HCT116 (cell line): ENCODE measurements around the gene INPPL1.

Experiments
- CTCF ChIP-seq, 3 experiments: fragments of 200-600 bp in 1 of 3; sonication (generic) in 1 of 3; IDR thresholded peaks in 2 of 3; conservative IDR thresholded peaks in 1 of 3; 2 replicates each; pipeline ENCODE4 v1.5.1; 2012 to 2017; ENCODE audit warnings: low read depth in 2 of 3, low read length in 2 of 3, antibody characterized with exemption in 1 of 3, borderline replicate concordance in 1 of 3, control low read depth in 1 of 3, mild to moderate bottlenecking in 1 of 3, mixed read lengths in 1 of 3, mixed run types in 1 of 3, moderate library complexity in 1 of 3; ENCODE audit not compliant: insufficient read depth in 1 of 3
- JUND ChIP-seq: IDR thresholded peaks from 2 replicates; pipeline ENCODE4 v1.6.1; 2012
- SP1 ChIP-seq: IDR thresholded peaks from 2 replicates; pipeline ENCODE4 v1.6.1; 2012; ENCODE audit warnings: low read depth
- TF ChIP-seq, protein P1 (sequence below): IDR thresholded peaks from 2 replicates; pipeline ENCODE4 v1.6.1; 2011; ENCODE audit warnings: mild to moderate bottlenecking, low read length, moderate library complexity; ENCODE audit not compliant: insufficient replicate concordance; ENCODE audit errors: extremely low read depth

- no peak for TF ChIP-seq JUND
- TF ChIP-seq CTCF (IDR thresholded peaks at IDR 0.05 in 2 of 3, conservative IDR thresholded peaks at IDR 0.05 in 1 of 3; ENCODE audit: borderline replicate concordance in 1 of 3, insufficient read depth in 1 of 3, low read depth in 2 of 3, low read length in 2 of 3): no peak
- TF ChIP-seq, protein P1, sequence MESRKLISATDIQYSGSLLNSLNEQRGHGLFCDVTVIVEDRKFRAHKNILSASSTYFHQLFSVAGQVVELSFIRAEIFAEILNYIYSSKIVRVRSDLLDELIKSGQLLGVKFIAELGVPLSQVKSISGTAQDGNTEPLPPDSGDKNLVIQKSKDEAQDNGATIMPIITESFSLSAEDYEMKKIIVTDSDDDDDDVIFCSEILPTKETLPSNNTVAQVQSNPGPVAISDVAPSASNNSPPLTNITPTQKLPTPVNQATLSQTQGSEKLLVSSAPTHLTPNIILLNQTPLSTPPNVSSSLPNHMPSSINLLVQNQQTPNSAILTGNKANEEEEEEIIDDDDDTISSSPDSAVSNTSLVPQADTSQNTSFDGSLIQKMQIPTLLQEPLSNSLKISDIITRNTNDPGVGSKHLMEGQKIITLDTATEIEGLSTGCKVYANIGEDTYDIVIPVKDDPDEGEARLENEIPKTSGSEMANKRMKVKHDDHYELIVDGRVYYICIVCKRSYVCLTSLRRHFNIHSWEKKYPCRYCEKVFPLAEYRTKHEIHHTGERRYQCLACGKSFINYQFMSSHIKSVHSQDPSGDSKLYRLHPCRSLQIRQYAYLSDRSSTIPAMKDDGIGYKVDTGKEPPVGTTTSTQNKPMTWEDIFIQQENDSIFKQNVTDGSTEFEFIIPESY: no peak
- TF ChIP-seq SP1: no peak
Measured at GRCh38 chr11:72229925-72230763, 5.6 kb downstream of the INPPL1 start.
